RWPE2 (cell line): ENCODE results near the gene DRD2.

Experiments
- ATAC-seq: fragments of 200-7000 bp; cut with Tn5 transposase; 3 replicates; pipeline ENCODE4 v1.9.1; 2021; ENCODE audit warnings: low read depth
- DNase-seq: peaks from one replicate; pipeline ENCODE4 v3.0.0-alpha.2; 2020; ENCODE audit warnings: low spot score
- H3K27ac ChIP-seq: fragments of 450-650 bp; 2 replicates; pipeline ENCODE4 v1.5.1; 2017; ENCODE audit warnings: mild to moderate bottlenecking; ENCODE audit not compliant: poor library complexity, severe bottlenecking
- H3K27me3 ChIP-seq: fragments of 250-450 bp; sonication (Bioruptor Pico); 2 replicates; pipeline ENCODE4 v1.5.1; 2021; ENCODE audit warnings: mild to moderate bottlenecking, moderate library complexity; ENCODE audit not compliant: insufficient read depth, poor library complexity, severe bottlenecking
- H3K36me3 ChIP-seq: fragments of 250-450 bp; sonication (Bioruptor Pico); 2 replicates; pipeline ENCODE4 v1.5.1; 2020; ENCODE audit warnings: low read depth, mild to moderate bottlenecking, moderate library complexity
- H3K4me1 ChIP-seq: fragments of 250-450 bp; sonication (Bioruptor Pico); 2 replicates; pipeline ENCODE4 v1.5.1; 2021; ENCODE audit warnings: mild to moderate bottlenecking, moderate library complexity; ENCODE audit not compliant: insufficient read depth, poor library complexity, severe bottlenecking
- H3K4me3 ChIP-seq: fragments of 250-450 bp; sonication (Bioruptor Pico); 2 replicates; pipeline ENCODE4 v1.5.1; 2021; ENCODE audit warnings: mild to moderate bottlenecking, moderate library complexity; ENCODE audit not compliant: severe bottlenecking
- H3K9me3 ChIP-seq: fragments of 250-450 bp; sonication (Bioruptor Pico); 2 replicates; pipeline ENCODE4 v1.5.1; 2021; ENCODE audit warnings: mild to moderate bottlenecking, moderate library complexity; ENCODE audit not compliant: severe bottlenecking
- TF ChIP-seq, protein P1 (sequence below): fragments of 450-650 bp; IDR thresholded peaks from one replicate; pipeline ENCODE4 v1.5.1; 2017; ENCODE audit warnings: mild to moderate bottlenecking, moderate library complexity; ENCODE audit not compliant: poor library complexity, severe bottlenecking

Gene DRD2

GRCh38 chr11:113384551-113384950 lies 90.6 kb downstream of the DRD2 start:
- H3K36me3 ChIP-seq, result no peaks in the 10 kb centered on the region
- no peak overlapping the region for H3K4me3 ChIP-seq
- peak overlapping the region; percentile 91 for H3K27ac ChIP-seq
- no peaks in the 10 kb centered on the region for H3K9me3 ChIP-seq
- no peaks in the 10 kb centered on the region for H3K27me3 ChIP-seq
- TF ChIP-seq, protein P1, sequence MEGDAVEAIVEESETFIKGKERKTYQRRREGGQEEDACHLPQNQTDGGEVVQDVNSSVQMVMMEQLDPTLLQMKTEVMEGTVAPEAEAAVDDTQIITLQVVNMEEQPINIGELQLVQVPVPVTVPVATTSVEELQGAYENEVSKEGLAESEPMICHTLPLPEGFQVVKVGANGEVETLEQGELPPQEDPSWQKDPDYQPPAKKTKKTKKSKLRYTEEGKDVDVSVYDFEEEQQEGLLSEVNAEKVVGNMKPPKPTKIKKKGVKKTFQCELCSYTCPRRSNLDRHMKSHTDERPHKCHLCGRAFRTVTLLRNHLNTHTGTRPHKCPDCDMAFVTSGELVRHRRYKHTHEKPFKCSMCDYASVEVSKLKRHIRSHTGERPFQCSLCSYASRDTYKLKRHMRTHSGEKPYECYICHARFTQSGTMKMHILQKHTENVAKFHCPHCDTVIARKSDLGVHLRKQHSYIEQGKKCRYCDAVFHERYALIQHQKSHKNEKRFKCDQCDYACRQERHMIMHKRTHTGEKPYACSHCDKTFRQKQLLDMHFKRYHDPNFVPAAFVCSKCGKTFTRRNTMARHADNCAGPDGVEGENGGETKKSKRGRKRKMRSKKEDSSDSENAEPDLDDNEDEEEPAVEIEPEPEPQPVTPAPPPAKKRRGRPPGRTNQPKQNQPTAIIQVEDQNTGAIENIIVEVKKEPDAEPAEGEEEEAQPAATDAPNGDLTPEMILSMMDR, result no peak
- DNase-seq (peak; percentile 96), ATAC-seq (peak; percentile 98)
- peaks cover 26% of the 10 kb centered on the region for H3K4me1 ChIP-seq

GRCh38 chr11:113382121-113382520 lies 93.1 kb downstream of the DRD2 start:
- Histone ChIP-seq H3K9me3 (no peaks in the 10 kb centered on the region), H3K4me3 (no peak overlapping the region), H3K27ac (no peak overlapping the region), H3K4me1 (peaks cover 42% of the 10 kb centered on the region), H3K27me3 (no peaks in the 10 kb centered on the region), H3K36me3 (no peaks in the 10 kb centered on the region)
- ATAC-seq (no peak), DNase-seq (no peak)
- TF ChIP-seq, protein P1, result no peak

GRCh38 chr11:113378692-113379091 lies 96.5 kb downstream of the DRD2 start:
- DNase-seq (no peak), ATAC-seq (peak; percentile 43; the same call in 2 of the 3 replicates)
- H3K4me3 ChIP-seq, result no peak overlapping the region
- no peaks in the 10 kb centered on the region for H3K27me3 ChIP-seq
- no peaks in the 10 kb centered on the region for H3K36me3 ChIP-seq
- H3K9me3 ChIP-seq, result no peaks in the 10 kb centered on the region
- peak overlapping the region; percentile 77 for H3K27ac ChIP-seq
- H3K4me1 ChIP-seq, result peaks cover 21% of the 10 kb centered on the region
- TF ChIP-seq, protein P1, result no peak

DNA sequence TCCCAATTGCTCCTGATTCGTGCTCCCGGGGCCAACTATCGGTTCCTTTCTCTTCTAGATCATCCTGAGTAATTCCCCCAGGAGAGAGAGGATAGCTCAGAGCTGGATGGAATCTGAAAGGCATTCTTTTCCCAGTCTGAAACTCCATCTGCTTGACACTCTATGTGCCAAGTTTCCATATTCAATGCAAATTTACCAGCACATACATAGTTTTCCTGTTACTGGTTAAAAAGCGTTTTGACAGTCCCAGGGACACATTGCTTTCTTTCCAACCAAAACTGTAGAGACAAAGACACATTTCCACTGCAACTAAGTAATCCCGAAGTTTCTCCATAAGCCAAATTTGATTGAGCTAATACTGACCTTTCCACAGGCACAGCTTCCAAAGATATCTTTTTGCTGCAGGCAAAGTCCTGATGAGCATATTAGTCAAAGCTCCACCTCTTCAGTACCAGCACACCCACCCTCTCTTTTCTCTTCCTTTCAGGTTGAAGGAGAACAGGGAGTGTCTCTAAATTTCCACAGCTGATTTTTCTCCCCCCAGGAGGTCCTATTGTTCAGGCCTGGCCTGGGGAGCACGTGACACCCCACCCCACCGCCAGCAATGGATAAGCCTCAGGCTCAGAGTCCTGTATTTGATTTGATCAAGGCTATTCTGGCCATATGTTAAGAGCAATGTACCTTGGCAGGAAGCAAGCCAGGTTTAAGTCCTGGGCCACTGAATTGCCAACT lies 97.4 kb downstream of the DRD2 start:
- no peak for DNase-seq
- H3K4me1 ChIP-seq, result peaks cover 25% of the 10 kb centered on the region
- no peaks in the 10 kb centered on the region for H3K36me3 ChIP-seq
- no peaks in the 10 kb centered on the region for H3K9me3 ChIP-seq
- no peak overlapping the region for H3K4me3 ChIP-seq
- H3K27me3 ChIP-seq, result no peaks in the 10 kb centered on the region
- TF ChIP-seq, protein P1, result no peak
- H3K27ac ChIP-seq, result peak overlapping the region; percentile 77
- peak; percentile 72 for ATAC-seq

DNA sequence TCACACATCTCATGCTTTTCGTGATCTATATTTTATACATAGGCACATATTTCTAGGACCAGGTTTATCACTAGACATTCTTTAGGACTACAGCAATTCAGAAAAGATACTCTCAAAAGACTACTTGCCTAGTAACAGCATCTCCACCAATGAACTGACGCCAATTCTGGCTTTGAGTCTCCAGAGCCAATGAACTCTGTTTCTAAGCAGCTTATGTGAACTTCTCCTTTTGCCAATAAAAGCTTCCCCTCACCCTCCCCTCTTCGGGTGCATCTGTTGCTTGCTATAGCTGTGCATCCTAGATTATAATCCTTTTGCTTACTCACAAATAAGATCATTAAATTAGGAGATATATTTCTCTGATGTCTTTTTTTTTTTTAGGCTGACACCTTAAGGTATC lies 99.0 kb downstream of the DRD2 start:
- Histone ChIP-seq H3K4me3 (no peak overlapping the region), H3K9me3 (no peaks in the 10 kb centered on the region), H3K27me3 (no peaks in the 10 kb centered on the region), H3K4me1 (peaks cover 32% of the 10 kb centered on the region), H3K27ac (no peak overlapping the region), H3K36me3 (no peaks in the 10 kb centered on the region)
- TF ChIP-seq, protein P1, result no peak
- ATAC-seq (no peak), DNase-seq (no peak)
